22Rv1 (cell line): ENCODE results near the gene UVRAG.

Experiments
- H3K27ac ChIP-seq: fragments of 450-650 bp; 2 replicates; pipeline ENCODE4 v1.5.1; 2017
- CTCF ChIP-seq: fragments of 450-650 bp; IDR thresholded peaks from 2 replicates; pipeline ENCODE4 v1.5.1; 2017; ENCODE audit warnings: mild to moderate bottlenecking
- ZFX ChIP-seq: fragments of 450-650 bp; IDR thresholded peaks from 2 replicates; pipeline ENCODE4 v1.6.1; 2017; ENCODE audit warnings: antibody characterized with exemption, borderline replicate concordance

Gene UVRAG

DNA sequence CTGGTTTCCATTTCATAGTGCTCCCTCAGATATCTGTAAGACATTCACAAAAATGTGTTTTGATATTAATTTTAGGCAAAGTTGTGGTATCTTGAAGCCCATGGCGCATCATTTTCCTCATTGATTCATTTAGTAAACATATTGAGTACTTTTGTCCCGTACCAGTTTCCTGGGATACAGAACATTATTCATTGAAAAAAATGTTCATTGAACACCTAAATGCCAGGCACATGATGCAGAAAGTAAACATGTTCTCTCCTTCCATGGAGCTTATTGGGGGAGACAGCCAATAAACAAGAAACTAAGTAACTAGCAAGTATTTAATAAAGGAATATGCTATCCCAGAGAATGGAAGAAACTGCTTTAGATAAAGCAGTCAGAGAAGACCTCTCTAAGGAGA is 195.0 kb downstream of the UVRAG start:
- no peak for TF ChIP-seq ZFX
- no peak for TF ChIP-seq CTCF
- H3K27ac ChIP-seq: no peak overlapping the region

- TF ChIP-seq CTCF (no peak), ZFX (no peak)
- H3K27ac ChIP-seq: no peak overlapping the region
These were observed 198.5 kb downstream of the UVRAG start for GRCh38 chr11:76013526-76013925.

- 0 out of 2 replicates have a peak overlapping the region, but pooled peaks have one; percentile 8 for H3K27ac ChIP-seq
- TF ChIP-seq CTCF (no peak), ZFX (no peak)
These were observed 208.4 kb downstream of the UVRAG start for GRCh38 chr11:76023236-76024068.

DNA sequence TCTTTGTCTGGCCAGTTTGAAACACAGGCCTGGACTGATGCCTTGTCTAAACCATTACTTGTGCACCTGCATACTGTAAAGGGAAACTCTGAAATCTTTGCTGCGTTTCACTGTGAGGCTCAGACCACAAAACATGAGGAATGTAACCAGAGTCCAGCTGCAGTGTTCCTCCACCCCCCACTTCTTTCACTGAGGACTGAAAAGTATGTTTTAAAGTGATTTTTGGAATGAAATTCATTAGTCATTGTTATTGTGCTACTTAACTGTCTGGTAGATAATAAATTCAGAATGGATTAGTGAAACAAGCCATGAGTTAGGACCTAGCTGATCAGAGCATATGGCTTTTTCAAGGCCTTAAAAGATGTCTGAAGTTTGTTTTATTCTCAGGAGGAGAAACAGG is 210.1 kb downstream of the UVRAG start:
- TF ChIP-seq CTCF (no peak), ZFX (no peak)
- H3K27ac ChIP-seq: no peak overlapping the region

DNA sequence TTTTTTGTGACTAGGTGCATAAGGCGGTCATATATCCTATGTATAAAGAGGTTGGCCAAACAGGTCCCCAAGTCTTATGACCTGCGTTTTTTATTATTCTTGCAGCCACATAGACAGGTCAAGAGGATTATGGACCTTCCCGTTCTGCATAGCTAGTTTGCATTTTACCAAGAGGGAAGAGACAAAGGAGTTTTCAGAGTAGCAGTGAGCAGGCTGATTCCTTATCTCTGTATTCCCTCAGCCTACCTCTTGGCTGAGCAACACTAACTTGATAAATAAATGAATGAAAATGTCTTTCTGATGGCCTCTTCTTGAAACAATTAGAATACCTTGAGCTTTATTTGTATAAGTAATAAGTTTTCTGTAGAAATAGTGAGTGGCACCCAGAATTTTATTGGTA is 210.8 kb downstream of the UVRAG start:
- no peak for TF ChIP-seq ZFX
- TF ChIP-seq CTCF: no peak
- no peak overlapping the region for H3K27ac ChIP-seq

DNA sequence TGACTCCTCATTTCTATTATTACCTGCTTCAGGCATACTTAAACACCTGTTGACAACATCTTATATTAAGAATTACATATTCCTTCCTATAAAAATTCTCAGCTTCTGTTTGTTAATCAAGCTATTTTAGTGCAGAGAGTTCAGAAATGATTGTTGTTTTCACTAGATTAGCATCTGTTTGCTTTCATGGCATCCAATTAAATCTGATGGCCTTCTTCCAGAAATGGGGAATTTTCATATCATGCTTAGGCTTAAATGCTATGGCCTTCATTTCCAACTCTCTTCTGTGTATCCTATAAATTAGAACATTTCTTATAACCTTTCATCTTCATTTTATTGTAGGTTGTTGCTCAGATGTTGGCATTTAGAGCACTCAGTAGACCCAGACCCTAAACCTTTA is 211.3 kb downstream of the UVRAG start:
- no peak overlapping the region for H3K27ac ChIP-seq

More for the DNA sequence above, 211.3 kb downstream of the UVRAG start:
- TF ChIP-seq ZFX (no peak), CTCF (no peak)
